Spleen (tissue), 11 donors: ENCODE results near the gene KLHL22. TPM values are rescaled to one million over a fixed set of nuclear protein-coding genes. Genes with fewer than 3 reads are reported as not detected.

Experiments used
- DNase-seq: peaks from one replicate; pipeline ENCODE4 v3.0.0-alpha.2; 2020
- H3K27ac ChIP-seq, 8 donors: fragments of 200-600 bp; sonication (generic) in 7 of 8; 1 replicate in 4 of 8; 2 replicates in 4 of 8; pipeline versions ENCODE4 v1.5.0 to v1.8.0; 2016 to 2021; ENCODE audit warnings: inconsistent platforms in 4 of 8, mild to moderate bottlenecking in 4 of 8, moderate library complexity in 1 of 8
- H3K27me3 ChIP-seq, 7 donors: fragments of 200-600 bp; sonication (generic) in 6 of 7; replicated peaks in 1 of 7; 1 replicate in 4 of 7; 2 replicates in 3 of 7; pipeline versions ENCODE4 v1.5.0 to v1.8.0; 2016 to 2021; ENCODE audit warnings: inconsistent platforms in 3 of 7, mild to moderate bottlenecking in 1 of 7
- H3K36me3 ChIP-seq, 6 donors: fragments of 200-600 bp; sonication (generic) in 5 of 6; 1 replicate in 4 of 6; 2 replicates in 2 of 6; pipeline versions ENCODE4 v1.5.0 to v1.8.0; 2016 to 2021; ENCODE audit warnings: inconsistent platforms in 2 of 6
- H3K4me1 ChIP-seq, 6 donors: fragments of 200-600 bp; sonication (generic) in 5 of 6; 1 replicate in 3 of 6; 2 replicates in 3 of 6; pipeline versions ENCODE4 v1.5.0 to v1.8.0; 2016 to 2021; ENCODE audit warnings: inconsistent platforms in 3 of 6
- H3K4me3 ChIP-seq, 8 donors: fragments of 200-600 bp; sonication (generic) in 7 of 8; 1 replicate in 4 of 8; 2 replicates in 4 of 8; pipeline versions ENCODE4 v1.5.0 to v1.8.0; 2016 to 2021; ENCODE audit warnings: inconsistent platforms in 4 of 8, mild to moderate bottlenecking in 4 of 8, moderate library complexity in 2 of 8
- H3K9me3 ChIP-seq, 8 donors: fragments of 200-600 bp; sonication (generic) in 7 of 8; 1 replicate in 4 of 8; 2 replicates in 4 of 8; pipeline versions ENCODE4 v1.5.0 to v1.8.0; 2016 to 2021; ENCODE audit warnings: inconsistent platforms in 4 of 8
- POLR2A ChIP-seq, 3 donors: fragments of 450-650 bp; IDR thresholded peaks; one replicate each; pipeline ENCODE4 v1.5.1; 2017; ENCODE audit warnings: antibody characterized with exemption in 3 of 3, mild to moderate bottlenecking in 1 of 3
- POLR2AphosphoS5 ChIP-seq, 3 donors: sonication (generic); formaldehyde crosslinking; IDR thresholded peaks; one replicate each; pipeline ENCODE4 v1.5.1; 2017; ENCODE audit warnings: antibody characterized with exemption in 3 of 3
- WGBS, 5 donors: extraction: QIAGEN DNeasy Blood & Tissue Kit in 3 of 5; methylation state at CpG; one replicate each; pipeline versions ENCODE4 v1.1.5 to v1.1.7; 2013 to 2018; 5-methylcytosine and 5-hydroxymethylcytosine counted together
- intact Hi-C: fragments of 100-400 bp; cut with DNase I; formaldehyde crosslinking; loops from one replicate; pipeline ENCODE4 v1.15.0; 2023; ENCODE audit warnings: low total_unique reads
- polyA plus RNA-seq, 3 donors: library from polyadenylated mRNA; stranded (reverse); fragments of 200-250 nt; gene quantifications; one replicate each; pipeline ENCODE4 v1.2.1, GENCODE V29; 2013
- total RNA-seq, 7 donors: library from RNA; depleted of rRNA in 3 of 7; stranded (reverse); fragments of >200 nt in 3 of 7; fragmentation: NEBNext Ultra II Directional in 4 of 7; extraction: Animal tissue kit (Norgen Biotek cat#: 25700) in 4 of 7; gene quantifications; one replicate each; pipeline versions ENCODE4 v1.1.0 to v1.2.1, GENCODE V29; 2016 to 2021
- TF ChIP-seq, protein P1 (sequence below), 11 experiments: fragments of 200-600 bp in 7 of 11; fragments of 450-650 bp in 4 of 11; sonication (generic) in 4 of 11; IDR thresholded peaks in 8 of 11; conservative IDR thresholded peaks in 3 of 11; 1 replicate in 7 of 11; 2 replicates in 4 of 11; pipeline versions ENCODE4 v1.4.0 to v1.8.0; 2016 to 2021; ENCODE audit warnings: antibody characterized with exemption in 11 of 11, inconsistent platforms in 4 of 11, mild to moderate bottlenecking in 1 of 11
- donor health status: healthy with polysubstance abuse.
- donor health status: DM: no; HTN: no; CAD: no; lungs with moderate emphysema.
- donor health status: DM: no; HTN: no; CAD: no.
- donor health status: Bipolar disorder and iron deficiency.
- donor health status: healthy.
- donor health status: DM: no; HTN: no; CAD: no.
- donor health status: DM: yes; HTN: yes; CAD: no.

KLHL22 gene
- total and polyA plus RNA-seq, 10 donors, result 14.0 to 40.6 (median 28.6) TPM

DNA sequence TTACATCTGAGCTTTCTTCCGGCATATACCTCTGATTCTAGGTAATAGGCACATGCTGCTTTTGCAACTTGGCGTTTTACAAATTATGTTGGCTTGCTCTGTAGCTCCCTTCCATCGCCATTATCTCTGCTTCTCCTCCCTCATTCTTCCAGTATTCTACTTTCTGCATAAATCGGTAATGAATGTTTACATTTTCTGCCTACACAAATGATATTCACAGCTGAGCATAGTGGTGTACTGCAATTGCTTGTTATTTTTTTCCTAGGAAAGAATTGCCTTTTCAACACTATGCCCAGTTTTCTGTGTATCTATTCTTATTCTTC, 30.7 kb upstream of the KLHL22 start:
- H3K4me3 ChIP-seq, result no peak overlapping the region
- H3K4me1 ChIP-seq, result peaks cover 26 to 95% (median 58%) of the 10 kb centered on the region in 6 donors
- intact Hi-C loops, result no loop called here
- H3K9me3 ChIP-seq, result no peaks in the 10 kb centered on the region
- peak overlapping the region in 5 of 8 donors; percentile 40 to 62 (median 51) for H3K27ac ChIP-seq
- no peaks in the 10 kb centered on the region for H3K27me3 ChIP-seq
- TF ChIP-seq POLR2AphosphoS5 (IDR thresholded peaks at IDR 0.05) (no peak), POLR2A (IDR thresholded peaks at IDR 0.05) (no peak)
- TF ChIP-seq, protein P1, sequence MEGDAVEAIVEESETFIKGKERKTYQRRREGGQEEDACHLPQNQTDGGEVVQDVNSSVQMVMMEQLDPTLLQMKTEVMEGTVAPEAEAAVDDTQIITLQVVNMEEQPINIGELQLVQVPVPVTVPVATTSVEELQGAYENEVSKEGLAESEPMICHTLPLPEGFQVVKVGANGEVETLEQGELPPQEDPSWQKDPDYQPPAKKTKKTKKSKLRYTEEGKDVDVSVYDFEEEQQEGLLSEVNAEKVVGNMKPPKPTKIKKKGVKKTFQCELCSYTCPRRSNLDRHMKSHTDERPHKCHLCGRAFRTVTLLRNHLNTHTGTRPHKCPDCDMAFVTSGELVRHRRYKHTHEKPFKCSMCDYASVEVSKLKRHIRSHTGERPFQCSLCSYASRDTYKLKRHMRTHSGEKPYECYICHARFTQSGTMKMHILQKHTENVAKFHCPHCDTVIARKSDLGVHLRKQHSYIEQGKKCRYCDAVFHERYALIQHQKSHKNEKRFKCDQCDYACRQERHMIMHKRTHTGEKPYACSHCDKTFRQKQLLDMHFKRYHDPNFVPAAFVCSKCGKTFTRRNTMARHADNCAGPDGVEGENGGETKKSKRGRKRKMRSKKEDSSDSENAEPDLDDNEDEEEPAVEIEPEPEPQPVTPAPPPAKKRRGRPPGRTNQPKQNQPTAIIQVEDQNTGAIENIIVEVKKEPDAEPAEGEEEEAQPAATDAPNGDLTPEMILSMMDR (IDR thresholded peaks at IDR 0.05 in 8 of 11, conservative IDR thresholded peaks at IDR 0.05 in 3 of 11), result no peak
- no peak for DNase-seq
- H3K36me3 ChIP-seq, result peaks cover 0 to 73% (median 17%) of the 10 kb centered on the region in 6 donors
- WGBS, 5 donors, result 90 to 96% (median 92%) methylated on average over 4 of the region's 4 CpGs

DNA sequence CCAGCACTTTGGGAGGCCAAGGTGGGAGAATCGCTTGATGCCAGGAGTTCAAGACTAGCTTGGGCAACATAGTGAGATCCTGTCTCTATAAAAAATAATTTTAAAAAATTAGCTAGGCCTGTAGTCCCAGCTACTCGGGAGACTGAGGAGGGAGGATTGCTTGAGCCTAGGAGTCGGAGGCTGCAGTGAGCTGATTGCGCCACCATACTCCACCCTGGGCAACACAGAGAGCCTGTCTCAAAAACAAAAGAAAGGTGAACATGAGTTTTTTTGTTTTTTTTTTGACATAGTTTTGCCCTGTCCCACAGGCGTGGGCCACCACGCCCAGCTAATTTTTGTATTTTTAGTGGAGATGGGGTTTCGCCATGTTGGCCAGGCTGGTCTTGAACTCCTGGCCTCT, 29.5 kb upstream of the KLHL22 start:
- no peaks in the 10 kb centered on the region for H3K9me3 ChIP-seq
- H3K4me3 ChIP-seq, result no peak overlapping the region
- H3K4me1 ChIP-seq, result peaks cover 21 to 94% (median 51%) of the 10 kb centered on the region in 6 donors
- no peak overlapping the region for H3K27ac ChIP-seq
- 90 to 98% (median 95%) methylated on average over 7 of the region's 7 CpGs for whole genome bisulfite sequencing, 5 donors
- DNase-seq, result no peak
- H3K27me3 ChIP-seq, result no peaks in the 10 kb centered on the region
- TF ChIP-seq POLR2A (IDR thresholded peaks at IDR 0.05) (no peak), POLR2AphosphoS5 (IDR thresholded peaks at IDR 0.05) (no peak)
- TF ChIP-seq, protein P1 (IDR thresholded peaks at IDR 0.05 in 8 of 11, conservative IDR thresholded peaks at IDR 0.05 in 3 of 11), result no peak
- peaks cover 0 to 73% (median 22%) of the 10 kb centered on the region in 6 donors for H3K36me3 ChIP-seq
- intact Hi-C loops, result no loop called here

DNA sequence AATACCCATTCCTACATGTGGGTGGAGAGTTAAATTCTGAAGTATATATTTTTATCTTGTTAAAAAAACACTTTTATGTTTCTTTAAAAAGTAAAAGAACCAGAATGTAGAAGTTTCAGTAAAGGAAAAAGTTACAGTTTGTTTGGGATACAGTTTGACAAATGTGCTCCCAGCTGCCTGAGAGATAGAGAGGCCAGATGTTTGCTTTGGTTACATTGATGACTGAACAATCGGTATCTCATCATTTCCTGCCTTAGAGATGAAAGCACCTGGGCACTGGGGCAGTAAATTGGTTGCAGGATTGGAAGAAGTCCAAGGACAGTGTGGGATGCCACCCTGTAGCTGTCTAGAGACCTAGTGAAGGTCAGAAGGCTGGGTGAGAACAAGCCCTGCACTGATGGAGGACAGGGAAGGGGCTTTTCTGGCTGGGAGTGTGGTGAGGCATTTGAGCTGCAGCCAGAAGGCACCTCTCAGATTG, 28.4 kb upstream of the KLHL22 start:
- no peaks in the 10 kb centered on the region for H3K27me3 ChIP-seq
- H3K4me3 ChIP-seq, result no peak overlapping the region
- WGBS, 5 donors, result 4 to 18% (median 6%) methylated on average over 1 of the region's 1 CpG
- no peak for DNase-seq
- TF ChIP-seq POLR2AphosphoS5 (IDR thresholded peaks at IDR 0.05) (no peak), POLR2A (IDR thresholded peaks at IDR 0.05) (no peak)
- TF ChIP-seq, protein P1 (IDR thresholded peaks at IDR 0.05 in 8 of 11, conservative IDR thresholded peaks at IDR 0.05 in 3 of 11), result no peak
- intact Hi-C loops, result no loop called here
- H3K36me3 ChIP-seq, result peaks cover 0 to 73% (median 31%) of the 10 kb centered on the region in 6 donors
- peak overlapping the region in 3 of 8 donors; percentile 40 to 62 (median 47) for H3K27ac ChIP-seq
- H3K4me1 ChIP-seq, result peaks cover 25 to 94% (median 56%) of the 10 kb centered on the region in 6 donors
- no peaks in the 10 kb centered on the region for H3K9me3 ChIP-seq

DNA sequence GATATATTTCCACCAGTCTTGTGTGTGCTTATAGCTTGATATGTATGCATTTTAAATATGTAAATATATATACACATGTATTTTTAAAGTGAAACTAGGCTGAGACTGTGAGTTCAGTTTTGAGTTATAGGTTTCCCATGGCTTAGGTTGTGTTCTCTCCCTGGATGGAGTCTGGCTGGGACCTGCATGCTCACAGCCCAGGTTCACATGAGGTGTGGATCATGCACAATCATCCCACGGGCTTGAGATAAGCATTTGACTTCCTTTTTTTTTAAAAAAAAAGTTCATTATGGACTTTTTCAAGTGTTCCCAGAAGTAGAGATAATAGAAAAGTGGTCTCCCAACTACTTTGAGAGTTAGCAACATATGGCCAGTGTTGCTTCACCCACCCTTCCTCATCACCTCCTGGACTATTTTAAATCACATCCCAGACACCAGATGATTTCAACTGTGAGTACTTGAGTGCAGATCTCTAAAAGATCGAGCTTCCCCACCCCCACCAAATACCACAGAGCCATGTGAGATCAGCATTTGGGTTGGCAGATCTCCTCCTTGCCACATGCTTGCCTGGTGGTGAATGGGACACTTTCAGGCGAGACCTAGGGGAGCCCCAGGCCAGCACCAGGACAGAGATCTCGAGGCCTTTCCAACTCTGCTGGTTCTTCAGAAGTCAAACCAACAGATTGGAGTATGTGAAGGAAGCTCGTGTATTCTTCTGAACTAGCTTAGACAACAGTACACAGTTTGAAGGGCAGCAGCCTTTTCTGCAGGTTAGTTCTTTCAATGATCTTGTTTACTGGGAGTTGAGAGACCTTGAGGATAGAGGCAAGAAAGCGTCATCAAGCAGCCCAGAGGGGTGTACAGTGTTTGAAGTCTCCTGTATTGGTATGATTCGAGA, 27.7 kb upstream of the KLHL22 start:
- WGBS, 5 donors, result 44 to 53% (median 52%) methylated on average over 7 of the region's 7 CpGs
- no peaks in the 10 kb centered on the region for H3K9me3 ChIP-seq
- H3K27me3 ChIP-seq, result no peaks in the 10 kb centered on the region
- peaks cover 25 to 95% (median 63%) of the 10 kb centered on the region in 6 donors for H3K4me1 ChIP-seq
- no peak for TF ChIP-seq POLR2AphosphoS5 (IDR thresholded peaks at IDR 0.05)
- no peak for TF ChIP-seq POLR2A (IDR thresholded peaks at IDR 0.05)
- TF ChIP-seq, protein P1 (IDR thresholded peaks at IDR 0.05 in 8 of 11, conservative IDR thresholded peaks at IDR 0.05 in 3 of 11), result no peak
- DNase-seq, result no peak
- peak overlapping the region in 3 of 8 donors; percentile 40 to 62 (median 47) for H3K27ac ChIP-seq
- peaks cover 0 to 73% (median 30%) of the 10 kb centered on the region in 6 donors for H3K36me3 ChIP-seq
- no peak overlapping the region for H3K4me3 ChIP-seq
- intact Hi-C loops, result no loop called here
